ENCODE measurements around the gene AGER.
"Not testable (repeated sequence)": the region's sequence is repeated elsewhere in the genome, so short reads cannot be mapped to it uniquely, and the experiment has no call there.

Gene AGER

DNA sequence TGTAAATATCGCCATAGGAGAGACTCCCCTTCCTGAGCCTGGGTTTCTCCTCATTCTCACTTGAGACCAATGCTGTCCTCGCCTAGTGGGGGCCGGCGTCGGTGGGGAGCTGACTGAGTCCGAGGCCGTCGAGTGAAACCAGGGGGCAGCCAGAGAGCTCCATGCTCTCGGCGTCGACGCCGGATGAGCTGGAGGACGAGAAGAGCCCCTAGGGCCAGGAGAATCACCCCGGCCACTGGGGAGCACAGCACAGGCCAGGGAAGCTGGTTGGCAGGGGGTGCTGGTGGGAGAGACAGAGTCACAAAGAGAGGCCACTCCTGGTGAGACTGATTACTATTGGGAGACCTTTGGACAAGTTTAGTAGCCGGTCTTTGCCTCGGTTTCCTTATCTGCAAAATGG lies 14.8 kb upstream of the AGER start:
- no peak for DNase-seq (ENCODE audit: low read depth)

DNA sequence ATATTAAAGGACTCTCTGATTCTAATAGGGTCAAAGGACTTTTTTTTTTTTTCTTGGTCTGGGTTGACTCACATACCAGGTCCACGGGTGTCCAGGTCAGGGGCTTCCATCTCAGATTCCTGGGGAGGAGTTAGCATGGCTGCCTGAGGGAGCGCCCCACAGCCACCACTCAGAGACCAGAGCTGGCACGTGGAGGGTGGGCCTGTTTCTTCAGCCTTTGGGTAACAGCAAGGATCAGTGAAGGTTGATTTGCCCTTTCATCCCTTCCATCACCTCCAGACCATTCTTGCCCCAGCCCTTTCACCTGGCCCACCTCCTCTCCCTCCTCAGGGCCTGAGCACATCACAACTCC lies 14.3 kb upstream of the AGER start:
- DNase-seq (ENCODE audit: low read depth): no peak

DNA sequence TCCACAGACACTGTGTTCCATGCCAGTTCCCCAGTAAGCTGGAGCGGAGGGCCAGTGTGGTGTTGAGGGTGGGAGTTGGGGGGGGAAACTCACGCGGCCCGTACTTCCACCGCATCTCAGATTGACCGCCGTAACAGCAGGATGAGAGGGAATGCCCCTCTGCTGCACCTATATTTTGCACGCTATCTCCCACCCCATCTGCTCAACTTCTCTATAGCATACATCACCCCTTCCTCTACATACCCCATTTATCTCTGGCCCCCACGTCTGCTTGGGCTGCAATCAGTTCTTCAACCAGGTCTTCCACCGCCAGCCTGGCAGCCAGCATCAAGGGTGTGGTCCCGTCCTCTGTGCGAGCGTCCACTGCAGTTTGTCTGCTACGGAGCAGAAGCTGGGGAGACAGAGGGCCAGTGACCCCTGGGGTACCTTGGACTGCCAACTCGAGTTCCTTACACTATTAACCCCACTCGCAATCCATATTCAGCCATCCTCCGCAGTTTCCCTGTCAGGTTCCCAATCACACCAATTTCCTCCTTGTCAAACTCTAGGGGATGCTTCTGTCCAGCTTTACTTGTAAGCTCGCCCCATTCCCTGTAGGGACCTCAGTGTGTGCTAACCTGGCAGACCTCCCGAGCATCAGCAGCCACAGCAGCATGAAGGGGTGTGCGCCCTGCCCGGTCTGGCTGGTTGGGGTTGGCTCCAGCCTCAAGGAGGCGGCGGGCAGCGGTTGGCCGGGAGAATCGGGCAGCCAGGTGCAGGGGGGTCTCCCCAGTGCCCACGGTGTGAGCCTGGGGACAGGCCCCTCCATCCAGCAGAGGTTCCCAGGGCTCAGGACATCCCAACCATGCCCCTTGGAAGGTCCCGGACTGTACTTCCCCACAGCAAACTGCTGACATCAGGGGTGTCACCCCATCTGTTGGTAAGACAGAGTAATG lies 12.9 kb upstream of the AGER start:
- no peak for DNase-seq (ENCODE audit: low read depth)

DNA sequence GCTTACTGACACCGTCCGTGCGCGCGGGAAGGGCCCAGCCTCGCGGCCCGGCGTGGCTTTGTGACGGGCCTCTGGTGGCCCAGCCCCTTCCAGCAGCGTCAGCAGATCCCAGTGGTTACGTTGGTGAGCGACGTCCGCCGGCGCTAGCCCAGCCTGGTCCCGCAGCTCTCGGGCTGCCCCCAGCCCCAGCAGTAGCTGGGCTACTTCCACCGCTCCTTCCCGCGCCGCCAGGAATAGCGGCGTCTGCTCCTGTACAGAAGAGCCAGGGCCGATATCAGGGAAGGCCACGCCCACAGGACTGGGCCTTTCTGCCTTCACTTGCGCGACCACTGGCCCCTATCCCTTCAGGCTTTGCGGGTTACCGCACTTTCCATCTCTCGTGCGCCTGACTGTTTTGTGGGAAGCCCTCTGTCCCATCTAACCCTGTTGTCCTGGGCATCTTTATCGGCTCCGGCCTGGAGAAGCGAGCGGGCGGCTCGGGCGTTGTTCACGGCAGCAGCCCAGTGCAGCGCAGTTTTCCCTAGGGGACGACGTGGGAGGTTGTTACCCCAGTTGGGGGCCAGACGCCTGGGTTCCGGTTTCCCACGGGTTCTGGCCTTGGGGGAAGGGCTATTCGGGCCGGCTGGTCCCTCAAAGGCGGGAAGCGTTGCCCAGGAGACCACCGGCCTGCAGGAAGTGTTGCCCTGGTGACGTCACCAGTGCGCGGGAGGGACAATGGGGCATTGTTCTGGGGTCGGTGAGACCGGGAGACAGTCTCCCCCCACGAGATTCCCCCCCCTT lies 12.0 kb upstream of the AGER start:
- DNase-seq (ENCODE audit: low read depth): no peak

DNA sequence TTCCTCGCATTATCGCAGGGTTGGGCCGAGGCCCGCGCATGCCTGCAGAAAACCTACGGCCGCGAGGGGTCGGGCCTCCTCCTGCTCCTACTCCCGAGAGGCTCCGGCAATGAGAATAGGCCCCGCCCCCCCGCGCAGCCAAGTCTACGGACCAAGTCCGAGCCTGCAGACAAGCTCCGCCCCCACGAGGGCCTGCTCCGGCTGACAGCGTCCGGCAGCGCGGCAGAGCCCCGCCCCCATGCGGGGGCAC lies 11.5 kb upstream of the AGER start:
- peak; percentile 100 for DNase-seq (ENCODE audit: low read depth)

DNA sequence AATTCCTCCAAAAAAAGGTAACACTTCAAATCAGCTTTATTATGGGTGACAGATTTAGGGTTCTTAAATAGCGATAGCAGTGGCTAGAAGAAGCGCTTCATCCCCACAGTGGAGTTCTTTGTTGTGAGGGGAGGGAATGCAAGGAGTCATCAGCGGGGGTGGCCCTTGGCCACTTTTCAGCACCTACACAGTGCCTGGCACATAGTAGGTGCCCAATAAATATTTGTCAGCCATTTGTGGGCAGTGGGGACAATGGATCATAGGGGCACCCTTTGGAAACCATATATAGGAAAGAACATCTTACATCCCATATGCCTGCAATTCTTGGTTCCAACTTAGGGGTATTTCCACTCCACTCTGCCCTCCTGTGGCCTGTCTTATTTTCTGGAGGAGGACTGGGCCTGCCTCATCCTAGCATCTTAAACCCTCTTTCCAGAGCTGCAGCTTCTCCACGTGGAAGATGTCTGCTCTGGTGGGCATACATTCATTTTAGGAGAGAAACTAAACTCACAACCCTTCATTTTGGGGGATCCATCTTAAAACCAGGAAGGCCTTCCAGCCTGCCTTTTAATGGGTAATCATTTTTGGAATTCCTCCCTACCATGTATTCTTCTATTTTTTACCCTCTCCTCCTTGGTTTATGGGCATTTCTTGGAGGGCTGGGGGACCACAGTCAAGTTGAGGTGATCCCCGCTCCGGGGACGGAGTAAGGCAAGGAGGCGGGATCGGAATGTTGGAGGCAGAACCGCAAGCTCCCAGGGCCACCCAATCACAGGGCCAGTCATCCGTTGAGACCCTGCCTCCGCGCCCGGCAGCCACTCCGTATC lies 11.0 kb upstream of the AGER start:
- no peak for DNase-seq (ENCODE audit: low read depth)

DNA sequence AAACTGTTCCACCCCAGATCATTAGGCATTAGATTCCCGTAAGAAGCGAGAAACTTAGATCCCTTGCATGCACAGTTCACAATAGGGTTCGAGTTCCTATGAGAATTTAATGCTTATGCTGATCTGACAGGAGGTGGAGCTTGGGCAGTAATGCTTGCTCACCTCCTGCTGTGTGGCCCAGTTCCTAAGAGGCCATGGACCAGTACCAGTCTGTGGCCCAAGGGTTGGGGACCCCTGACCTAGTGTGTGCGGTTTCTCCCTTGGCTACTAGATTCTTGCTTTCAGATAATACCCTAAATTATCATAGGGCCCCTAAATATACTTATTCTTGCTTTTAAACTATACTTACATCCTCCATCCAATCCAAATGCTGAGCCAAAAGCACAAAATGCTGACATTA lies 10.3 kb upstream of the AGER start:
- DNase-seq (ENCODE audit: low read depth): no peak

DNA sequence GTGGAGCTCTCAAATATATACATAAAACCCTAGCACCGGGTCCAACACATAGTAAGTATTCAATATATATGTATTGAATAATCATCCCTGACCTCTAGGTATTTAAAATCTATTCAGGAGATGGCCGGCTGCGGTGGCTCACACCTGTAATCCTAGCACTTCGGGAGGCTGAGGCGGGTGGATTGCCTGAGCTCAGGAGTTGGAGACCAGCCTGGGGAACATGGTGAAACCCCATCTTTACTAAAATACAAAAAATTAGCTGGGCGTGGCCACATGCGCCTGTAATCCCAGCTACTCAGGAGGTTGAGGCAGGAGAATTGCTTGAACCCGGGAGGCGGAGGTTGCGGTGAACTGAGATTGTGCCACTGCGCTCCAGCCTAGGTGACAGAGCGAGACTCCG lies 9.0 kb upstream of the AGER start:
- DNase-seq (ENCODE audit: low read depth): not testable (repeated sequence)

DNA sequence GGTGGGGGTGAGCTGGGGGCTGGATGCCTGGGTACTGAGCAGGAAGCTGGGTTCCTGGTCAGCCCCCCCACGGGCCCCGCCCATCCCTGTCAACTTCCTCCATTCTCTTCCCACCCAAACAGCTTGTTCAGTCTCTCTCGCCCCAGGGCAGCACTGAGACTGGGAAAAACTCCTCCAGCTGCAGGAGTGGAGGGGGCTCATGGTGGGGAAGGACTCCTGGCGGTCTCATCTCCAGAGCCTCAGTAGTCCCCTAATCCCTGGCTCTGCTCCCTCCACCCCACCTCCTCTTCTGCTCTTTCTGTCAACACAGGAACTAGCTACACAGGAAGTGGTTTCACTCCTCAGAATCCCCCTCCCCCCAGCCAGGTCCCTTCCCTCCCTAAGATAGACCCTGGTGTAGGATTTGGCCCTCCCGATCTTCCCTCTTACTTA lies 8.6 kb upstream of the AGER start, which contains the start of gene GPSM3:
Gene GPSM3 (minus strand): TSS at position 36 of the 432 bp plus-strand sequence. CDS start 130 bp downstream, outside the sequence.
- peak; percentile 53 for DNase-seq (ENCODE audit: low read depth)

DNA sequence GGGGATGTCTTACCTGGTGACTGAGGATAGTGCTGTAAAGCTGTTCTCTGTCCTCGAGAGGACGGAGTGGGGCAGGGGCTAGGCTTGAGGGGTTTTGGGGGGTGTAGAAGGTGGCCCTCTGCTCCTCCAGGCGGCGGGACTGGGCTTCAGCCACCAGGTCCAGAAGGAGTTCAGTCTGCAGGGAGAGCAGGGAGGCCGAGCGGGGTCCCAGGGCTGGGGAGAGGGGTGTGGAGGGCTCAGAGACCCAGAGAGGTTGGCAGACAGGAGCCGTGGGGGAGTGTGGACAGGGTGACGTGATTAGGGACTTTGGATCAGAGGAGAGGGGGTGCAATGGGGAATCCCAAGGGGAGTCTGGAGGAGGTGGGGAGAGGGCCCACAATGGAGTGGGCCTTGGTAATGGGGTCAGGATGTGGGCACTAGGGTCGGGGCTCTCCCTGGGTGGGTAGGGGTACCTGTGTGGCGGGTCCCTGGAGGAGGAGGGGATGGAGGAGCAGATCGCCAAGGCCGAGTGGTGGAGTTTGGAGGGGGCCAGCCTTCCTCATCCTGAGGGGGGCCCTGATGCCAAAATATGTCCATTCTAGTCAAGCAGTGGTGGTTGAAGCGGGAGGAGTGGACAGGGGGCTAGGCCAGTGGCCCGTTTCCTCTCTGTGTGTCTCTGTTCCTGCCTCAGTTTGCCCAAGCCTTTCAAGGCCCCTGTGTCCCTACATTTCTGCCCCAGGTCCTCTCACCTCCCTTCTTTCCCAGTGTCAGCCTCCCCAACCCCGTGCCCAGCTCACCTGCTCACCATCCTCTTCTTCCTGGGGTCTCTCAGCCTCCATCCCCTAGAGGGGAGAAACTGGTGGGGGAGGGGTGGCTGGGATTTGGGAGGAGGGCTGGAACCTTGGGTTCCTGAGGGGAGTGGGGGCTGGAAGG lies 7.9 kb upstream of the AGER start:
- DNase-seq (ENCODE audit: low read depth): no peak

DNA sequence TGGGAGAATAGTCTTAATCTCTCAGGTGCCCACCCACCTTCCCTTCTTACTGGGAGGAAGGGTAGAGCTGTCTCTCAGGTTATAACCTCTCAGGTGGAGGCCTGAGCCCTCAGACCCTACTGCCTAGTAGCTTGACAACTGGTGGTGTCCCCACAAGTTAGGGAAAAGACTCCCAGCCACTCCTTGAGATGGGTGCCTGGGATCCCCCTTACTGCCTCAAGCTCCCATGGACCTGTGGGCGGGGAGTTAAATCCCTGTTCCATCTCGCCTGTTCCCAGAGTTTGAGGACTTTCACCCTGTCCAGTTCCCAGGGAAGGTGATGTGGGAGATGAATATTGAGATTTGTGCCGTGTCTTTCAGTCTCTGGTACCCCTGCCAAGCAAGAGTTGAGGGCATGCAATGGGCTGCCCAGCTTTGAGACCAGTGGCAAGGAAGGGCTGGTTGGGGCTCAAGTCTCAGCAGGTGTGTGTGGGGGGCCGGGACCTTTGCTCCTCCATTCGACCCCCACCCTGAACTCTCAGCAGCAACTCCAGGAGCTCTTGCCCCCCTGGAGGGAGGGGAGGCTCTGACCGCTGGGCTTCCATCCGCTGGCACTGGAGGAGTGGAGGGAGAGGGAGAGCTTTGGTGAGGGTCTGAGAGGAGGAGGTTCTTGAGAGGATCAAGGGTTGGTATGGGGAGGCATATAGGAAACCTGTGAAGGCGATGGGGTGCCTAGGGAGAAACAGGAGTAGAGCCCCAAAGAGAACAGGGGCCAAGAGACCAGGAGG lies 7.0 kb upstream of the AGER start:
- no peak for DNase-seq (ENCODE audit: low read depth)

DNA sequence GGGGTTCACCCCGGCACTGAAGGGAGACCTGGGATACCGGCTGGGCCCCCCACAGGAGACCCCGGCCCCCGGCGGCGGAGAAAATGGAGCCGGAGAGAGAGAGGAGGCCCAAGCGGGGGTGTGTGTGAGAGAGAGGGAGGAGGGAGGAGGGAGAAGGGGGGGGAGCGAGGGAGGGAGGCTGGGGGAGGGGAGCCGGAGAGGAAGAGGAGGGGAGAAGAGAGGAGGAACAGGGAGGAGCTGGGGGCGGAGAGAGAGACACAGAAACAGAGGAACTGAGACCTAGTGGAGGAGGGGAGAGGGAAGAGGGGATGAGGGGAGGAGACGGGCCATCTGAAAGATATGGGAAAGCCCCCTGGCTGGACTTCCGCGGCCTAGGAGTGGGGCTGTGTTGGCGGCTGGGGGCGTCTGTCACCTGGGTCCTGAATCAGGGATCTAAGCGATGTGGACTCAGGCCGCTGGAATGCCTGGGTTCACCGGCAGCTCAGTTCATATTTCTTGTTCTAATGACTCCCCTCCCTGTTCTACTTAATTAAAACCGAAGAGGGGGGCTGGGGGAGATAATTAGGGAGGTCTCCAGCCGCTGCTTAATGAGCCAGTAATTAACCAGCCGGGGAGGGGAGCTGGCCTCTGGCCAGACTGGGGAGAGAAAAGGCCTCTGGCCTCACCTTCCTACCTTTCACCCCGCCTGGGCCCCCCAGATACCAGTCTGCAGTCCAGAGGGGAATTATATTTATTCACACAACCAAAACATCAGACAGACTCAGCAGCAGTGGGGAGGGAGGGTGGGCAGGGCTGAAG lies 6.2 kb upstream of the AGER start, which contains the start of gene PBX2:
Gene PBX2 (minus strand): TSS at position 149 of the 798 bp plus-strand sequence. CDS start 287 bp downstream, outside the sequence.
- peak; percentile 72 for DNase-seq (ENCODE audit: low read depth)

DNA sequence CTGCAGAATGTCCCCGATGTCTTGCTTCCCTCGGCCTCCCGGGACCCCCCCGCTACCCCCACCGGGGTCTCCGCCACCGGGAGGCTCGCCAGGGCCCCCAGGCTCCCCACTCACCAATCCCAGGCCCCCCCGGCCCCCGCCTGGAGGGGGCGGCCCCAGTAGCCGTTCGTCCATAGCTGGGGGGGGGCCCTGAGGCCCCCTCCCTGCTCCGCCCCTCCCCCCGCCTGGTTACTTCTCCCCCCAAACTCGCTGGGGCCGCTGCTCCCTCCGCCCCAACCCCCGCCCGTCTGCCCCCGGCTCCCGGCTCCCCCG lies 5.6 kb upstream of the AGER start:
- no peak for DNase-seq (ENCODE audit: low read depth)

DNA sequence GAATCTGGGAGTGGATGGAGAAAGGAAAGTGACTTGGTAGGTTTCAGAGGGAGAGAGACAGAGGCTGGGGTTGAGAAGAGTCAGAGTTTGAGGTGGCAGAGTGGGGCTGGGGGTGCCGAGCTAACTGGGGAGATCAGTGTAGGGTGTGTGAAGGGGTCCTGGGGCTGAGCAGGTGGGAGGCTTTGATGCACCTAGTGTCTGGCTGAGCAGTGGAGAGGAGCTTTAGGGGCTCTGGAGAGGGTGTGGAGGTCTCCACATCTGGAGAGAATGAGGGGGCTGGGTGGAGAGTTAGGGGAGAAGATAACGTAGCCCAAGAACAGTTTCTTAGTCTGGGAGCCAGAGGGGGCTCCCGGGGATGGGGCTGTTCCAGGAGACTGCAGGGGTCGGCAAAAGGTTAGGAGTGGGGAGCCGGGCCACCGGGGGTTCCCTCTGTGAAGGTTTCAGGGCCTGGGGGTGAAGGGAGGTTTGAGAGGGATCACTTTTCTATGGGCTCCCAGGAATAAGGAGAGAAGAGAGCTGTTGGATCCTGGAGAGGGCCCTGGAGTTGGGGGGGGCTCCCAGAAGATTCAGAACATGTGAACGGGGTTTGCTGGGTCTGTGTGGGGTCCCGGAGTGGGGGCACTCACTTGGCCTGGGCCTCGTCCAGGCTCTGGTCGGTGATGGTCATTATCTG lies 5.2 kb upstream of the AGER start:
- no peak for DNase-seq (ENCODE audit: low read depth)

DNA sequence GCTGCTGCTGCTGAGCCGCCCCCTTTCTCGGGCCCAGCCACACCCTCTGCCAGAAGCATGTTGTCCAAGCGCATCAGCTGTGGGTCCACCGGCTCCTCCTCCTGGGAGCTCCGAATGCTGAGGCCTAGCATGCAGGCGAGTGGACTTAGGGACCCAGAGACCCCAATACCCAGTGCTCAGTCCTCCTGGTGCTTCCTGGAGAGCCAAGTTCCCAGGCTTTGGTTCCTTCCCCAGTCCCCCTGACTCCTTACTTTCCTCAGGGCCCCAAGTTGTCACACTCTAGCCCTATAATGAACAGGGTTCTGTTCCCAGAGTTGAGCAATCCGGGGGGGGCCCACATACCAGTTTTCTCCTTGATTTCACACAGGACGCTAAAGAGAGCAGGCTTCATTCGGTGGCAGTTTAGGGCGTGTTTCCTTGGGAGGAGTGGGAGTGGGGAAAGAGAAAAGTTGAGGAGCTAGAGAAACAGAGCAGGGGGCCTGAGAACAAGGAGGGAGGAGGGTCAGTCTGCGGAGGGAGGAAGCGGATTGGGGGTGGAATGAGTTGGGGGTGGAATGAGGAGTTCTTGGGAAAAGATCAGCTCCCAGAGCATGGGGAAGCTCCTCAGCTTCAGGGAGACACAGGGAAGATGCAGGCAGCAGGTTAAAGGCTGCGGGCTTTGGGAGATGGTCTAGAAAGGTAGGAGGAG lies 4.5 kb upstream of the AGER start:
- DNase-seq (ENCODE audit: low read depth): no peak

DNA sequence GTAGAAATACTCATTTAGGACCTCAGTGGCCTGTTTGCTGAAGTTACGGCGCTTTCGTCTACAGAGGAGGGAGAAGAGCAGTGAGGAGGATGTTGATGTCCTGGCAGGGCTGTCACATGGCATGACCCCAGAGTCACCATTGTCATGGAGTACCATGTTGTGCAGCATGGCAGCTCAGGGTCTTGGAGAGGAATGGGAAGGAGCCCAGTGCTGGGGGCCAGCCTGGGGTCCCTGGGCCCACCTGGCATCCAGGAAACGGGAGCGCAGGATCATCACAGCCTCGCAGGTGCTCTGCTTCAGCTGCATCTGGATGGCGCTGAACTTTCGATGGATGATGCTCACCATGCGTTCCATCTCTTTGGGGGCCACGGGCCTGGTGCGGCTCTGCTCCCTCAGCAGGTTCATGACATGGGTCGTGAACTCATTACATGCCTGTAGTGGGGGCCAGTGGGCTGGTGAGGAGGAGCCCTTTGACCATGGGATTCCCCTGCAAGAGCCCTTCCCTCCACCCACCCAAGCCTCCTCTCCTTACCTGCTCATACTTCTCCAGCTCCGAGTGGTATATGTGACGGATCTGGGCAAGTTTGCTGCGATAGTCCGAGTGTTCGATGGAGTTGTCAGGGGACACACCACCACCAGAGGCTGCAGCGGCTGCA lies 3.8 kb upstream of the AGER start:
- DNase-seq (ENCODE audit: low read depth): not testable (repeated sequence)

DNA sequence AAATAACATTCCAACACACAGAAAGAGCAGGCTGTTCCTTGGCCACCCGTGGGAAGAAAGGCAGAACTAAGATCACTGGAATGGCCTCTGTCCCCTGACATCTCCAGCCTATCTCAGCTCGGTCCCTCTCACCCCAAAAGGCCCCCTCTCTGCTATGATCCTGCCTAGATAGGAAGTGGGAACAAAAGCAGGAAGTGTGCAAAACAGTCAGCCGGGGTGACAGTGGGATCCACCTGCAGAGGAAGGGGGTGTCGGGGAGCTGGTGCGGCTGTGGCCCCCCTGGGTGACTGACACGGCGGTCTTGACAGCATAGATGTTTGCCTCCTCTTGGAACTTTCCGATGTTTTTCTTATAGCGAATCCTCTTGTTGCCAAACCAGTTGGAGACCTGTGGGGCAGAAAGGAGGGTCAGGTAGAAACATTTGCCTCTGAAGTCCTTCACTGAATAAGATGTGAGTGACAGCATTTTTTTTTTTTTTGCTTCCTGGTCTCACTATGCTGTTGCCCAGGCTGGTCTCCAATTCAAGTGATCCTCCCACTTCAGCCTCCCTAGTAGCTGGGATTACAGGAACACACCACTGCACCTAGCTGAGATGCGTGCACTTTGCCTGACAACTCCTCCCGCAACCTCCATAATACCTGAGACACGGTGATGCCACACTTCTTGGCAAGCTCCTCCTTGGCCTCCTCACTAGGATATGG lies 3.1 kb upstream of the AGER start:
- no peak for DNase-seq (ENCODE audit: low read depth)

Measured in activated T-helper 1 cell treated with Interleukin-2 at 50 U/mL for 16 hours (primary cell).